NCI-H446 treated with DMSO at 0.1 percent for 48 hours (cell line): ENCODE results near the gene GALNT16.

ENCODE experiments used
- DNase-seq: peaks from one replicate; lab custom pipeline; 2025; lab: John Stamatoyannopoulos, UW

GALNT16 gene

DNA sequence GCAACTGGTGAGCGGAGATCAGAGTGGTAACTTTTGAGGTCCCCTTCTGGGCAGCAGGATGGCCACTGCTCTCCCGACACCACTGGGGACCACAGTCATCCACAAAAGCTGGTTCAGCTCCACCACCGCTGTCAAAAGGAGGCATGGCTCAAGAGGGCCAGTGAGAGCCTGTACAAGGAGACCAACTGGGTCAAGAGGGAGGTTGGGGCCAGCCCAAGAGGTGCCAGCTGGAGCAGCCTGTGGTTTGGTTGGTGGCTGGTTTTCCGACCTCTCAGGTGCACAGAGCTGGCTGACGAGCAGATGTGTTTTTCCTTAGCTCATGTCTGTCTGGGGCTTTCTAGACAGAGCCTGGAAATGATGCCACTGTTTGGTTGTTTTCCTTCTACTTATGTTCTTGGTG lies 78.0 kb downstream of the GALNT16 start:
- no peak for DNase-seq

DNA sequence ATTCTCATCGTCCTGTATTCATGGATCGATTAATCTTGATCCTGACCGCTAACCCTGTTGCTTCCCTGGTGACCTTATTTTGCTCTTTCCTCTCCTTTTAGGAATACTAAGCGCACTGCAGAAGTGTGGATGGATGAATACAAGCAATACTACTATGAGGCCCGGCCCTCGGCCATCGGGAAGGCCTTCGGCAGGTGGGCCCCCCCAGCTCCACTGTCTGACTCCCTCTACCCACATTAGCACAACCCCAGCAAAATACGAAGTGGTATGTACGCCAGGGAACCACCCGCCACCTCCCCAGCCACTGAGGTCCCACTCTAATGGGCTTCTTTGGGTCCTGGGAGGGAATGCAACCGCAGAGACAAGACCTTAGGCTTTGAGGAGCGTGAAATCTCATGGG lies 79.5 kb downstream of the GALNT16 start:
- no peak for DNase-seq

GRCh38 chr14:69342928-69343525 lies 83.1 kb downstream of the GALNT16 start:
- no peak for DNase-seq

GRCh38 chr14:69344171-69344570 lies 84.2 kb downstream of the GALNT16 start:
- DNase-seq, result no peak

GRCh38 chr14:69345402-69345801 lies 85.4 kb downstream of the GALNT16 start:
- DNase-seq, result no peak

- no peak for DNase-seq
Measured at GRCh38 chr14:69346710-69347109, 86.8 kb downstream of the GALNT16 start.

DNA sequence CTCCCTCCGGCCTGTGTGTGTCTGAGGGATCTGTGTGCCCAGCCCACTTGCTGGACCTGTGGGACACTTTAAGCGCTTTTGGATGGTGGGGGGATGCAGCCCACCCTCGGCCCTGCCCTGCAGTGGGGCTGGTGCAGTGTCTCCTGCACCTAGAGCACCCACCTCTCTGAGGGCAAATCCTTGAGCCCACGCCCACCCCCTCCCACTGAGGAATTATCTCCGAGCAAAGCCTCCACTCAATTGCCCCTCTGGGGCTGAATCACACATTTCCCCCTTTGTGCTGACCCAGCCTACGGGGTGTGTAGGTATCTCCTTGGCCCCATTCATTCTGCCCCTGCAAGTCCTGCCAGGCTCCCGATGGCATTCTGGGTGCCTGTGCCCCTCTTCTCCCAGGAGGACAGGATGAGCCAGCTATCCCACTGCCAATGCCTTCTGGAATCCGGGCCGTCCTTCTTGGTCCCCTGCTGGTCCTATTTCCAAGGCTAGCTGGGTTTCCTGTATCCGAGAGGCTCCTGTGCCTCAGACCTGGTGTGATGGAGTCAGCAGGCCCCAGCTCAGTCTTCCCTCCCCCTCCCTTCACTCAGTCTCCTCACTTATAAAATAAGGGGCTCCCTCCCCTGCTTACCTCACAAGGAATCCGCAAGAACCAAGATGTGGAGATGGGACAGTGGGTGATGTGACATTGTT lies 89.3 kb downstream of the GALNT16 start:
- DNase-seq, result no peak

GRCh38 chr14:69350892-69351291 lies 90.9 kb downstream of the GALNT16 start:
- no peak for DNase-seq

DNA sequence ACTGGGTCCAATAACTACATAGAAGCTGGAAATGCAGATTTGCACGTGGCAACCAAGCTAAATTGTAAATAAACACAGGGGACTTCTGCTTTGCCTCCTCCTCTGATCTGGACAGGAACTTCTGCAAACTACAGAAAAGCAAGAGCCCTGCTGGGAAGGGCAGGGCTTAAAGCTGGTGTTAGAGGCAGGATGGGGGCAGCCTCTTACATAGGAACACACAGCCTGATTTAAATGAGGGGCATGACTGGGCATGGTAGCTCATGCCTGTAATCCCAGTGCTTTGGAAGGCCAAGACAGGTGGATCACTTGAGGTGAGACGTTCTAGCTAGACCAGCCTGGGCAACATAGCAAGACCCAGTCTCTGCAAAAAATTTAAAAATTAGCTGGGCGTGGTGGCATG lies 91.4 kb downstream of the GALNT16 start:
- no peak for DNase-seq

- DNase-seq, result no peak
Measured at GRCh38 chr14:69351911-69352310, 92.0 kb downstream of the GALNT16 start.

DNA sequence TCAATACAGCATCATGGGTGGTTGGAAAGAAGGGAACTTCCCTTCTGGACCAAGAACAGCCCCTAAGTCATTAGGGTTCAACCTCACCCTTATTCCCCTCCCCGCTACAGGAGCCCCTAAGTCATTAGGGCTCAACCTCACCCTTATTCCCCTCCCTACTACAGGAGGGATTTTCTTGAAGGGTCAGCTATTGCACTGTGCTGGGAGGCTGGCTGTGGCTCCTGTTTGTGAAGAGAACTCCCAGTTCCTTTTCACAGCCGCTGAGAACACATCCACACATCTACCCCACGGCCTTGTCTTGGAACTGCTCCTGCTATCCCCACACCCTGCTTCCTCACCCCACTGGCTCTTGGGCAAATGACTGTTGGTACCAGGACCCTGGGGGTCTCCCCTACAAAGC lies 93.2 kb downstream of the GALNT16 start:
- DNase-seq, result no peak

GRCh38 chr14:69354383-69355153 lies 94.6 kb downstream of the GALNT16 start:
- no peak for DNase-seq

DNA sequence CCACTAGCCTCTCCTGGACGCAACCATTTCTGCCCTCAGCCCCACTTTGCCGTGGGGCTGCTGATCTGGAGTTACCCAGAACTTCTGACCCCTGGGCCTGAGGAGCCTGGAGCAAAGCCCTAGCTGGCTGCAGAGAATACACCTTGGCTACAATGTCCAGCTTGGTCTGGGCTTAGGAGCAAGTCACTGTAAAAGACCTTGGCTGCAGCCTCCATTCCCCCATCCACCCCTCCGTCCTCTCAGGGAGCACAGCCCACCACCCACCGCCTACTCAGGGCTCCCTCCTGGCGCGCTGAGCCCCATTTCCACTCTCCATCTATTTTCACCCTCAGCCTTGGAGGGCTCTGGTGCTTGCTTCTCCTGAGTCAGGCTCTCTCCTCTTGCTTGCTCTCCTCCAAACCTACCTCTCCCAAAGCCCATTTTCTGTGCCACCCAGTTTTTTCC lies 95.2 kb downstream of the GALNT16 start:
- DNase-seq, result no peak

DNA sequence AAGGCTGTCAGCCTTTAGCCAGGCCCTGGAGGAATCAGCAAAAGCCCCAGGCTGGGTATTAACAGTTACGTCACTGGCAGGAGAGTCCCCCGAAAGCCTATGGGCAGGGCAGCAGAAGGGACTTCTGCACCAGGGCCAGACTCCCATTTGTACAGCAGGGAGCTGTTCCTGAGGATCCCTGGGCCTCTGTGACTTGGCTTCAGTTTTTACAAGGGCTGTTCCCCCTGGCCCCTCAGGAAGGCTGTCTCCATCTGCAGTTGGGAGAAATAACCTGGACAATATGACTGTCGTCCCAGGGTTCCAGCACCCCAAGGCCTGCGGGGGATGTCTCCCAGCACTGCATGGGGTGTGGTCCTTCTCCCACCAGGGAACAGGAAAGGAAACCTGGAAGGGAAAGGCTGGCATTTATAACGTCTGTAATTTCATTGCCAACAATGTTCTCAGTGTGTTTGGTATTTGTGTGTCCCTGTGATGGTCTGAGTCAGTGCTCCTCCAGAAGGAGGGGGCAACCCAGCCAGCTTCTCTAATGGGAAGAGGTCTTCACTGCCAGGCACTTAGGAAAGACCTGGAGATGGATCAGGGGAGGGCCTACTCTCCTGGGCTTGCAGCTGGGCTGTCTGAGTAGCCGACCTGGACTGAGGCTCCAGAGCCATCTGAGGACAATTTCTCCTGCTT lies 95.8 kb downstream of the GALNT16 start:
- DNase-seq, result peak; percentile 66

- DNase-seq, result no peak
Measured at GRCh38 chr14:69356903-69357543, 97.1 kb downstream of the GALNT16 start.

GRCh38 chr14:69357544-69358200 lies 97.7 kb downstream of the GALNT16 start:
- no peak for DNase-seq

DNA sequence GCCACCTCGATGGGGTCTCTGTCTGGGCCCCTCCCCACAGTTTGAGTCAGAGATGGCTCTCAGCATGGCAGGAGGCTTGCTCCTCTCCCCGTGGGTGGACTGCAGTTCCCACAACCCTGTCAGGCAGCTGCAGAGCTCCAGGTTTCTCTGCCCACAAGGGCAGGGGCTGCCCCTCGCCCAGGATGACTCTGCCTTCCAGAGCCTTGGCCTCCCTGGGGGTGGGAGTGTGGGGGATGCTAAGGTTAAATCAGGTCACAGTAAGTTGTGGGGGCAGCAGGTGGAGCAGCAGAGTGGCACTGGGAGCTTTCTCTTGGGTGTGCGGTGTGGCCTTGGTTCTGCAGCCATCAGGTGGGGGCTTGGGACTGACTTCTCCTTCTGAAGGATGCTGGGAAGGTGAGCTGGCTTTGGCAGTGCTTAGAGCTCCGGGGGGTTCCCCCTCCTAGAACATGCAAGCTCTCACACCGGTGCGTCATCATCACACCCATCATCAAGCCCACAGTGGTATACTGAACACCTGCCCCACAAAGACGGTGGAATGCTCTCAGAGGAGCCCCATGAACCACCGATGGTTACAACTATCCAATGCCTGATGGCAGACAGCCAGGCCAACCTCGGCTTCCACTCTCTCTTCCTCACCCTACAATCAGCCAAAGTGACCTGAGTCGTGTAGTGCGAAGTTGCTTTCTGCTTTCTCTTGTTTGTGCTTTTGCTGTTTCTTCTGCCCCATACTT lies 98.4 kb downstream of the GALNT16 start:
- no peak for DNase-seq

GRCh38 chr14:69358966-69359365 lies 99.0 kb downstream of the GALNT16 start:
- DNase-seq, result no peak

DNA sequence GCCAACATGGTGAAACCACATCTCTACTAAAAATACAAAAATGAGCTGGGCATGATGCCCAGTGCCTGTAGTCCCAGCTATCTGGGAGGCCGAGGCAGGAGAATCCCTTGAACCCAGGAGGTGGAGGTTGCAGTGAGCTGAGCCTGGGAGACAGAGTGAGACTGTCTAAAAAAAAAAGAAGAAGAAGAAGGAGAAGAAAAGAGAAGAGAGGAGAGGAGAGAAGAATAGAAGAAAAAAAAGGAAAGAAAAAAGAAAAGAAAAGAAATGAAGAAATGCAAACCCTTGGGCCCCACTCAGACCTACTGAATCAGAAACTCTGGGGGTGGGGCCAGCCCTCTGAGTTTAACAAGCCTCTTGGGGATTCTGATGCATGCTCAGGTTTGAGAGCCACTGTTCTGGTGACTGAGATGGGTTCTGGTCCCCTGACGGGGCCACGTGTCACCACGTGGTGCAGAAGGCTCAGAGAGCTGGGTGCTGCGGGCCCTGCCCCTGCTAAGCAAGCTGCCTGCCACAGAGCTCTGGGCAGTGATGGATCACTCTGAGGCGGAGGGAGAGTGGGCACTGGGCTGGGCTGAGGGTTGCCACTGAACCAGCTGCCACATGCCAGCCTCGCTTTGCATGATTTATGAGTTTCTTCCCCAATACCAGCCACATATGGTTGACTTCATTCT lies 100.6 kb downstream of the GALNT16 start:
- peak; percentile 7 for DNase-seq

DNA sequence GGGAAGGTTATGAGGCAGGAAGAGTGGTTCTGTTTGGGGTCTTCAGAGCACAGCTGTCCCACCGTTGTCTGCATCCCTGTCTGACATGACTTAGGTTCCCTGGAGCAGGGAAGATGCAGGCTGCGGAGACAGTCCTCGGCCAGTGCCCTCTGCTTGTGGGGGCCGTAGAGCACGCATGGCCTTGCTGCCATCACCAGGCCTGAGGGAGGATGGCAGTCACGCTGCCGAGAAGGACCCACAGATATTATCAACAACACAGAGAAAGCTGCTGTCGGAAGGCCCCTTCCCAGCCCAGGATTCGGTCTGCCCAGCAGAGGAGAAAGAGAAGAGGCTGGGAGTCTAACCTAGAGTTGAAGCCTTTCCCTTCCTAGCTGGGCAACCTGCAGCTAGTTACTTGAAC lies 103.1 kb downstream of the GALNT16 start:
- DNase-seq, result no peak
